Muscle of back (tissue), 13 donors: ENCODE measurements around the gene PGAP3. TPM values are rescaled to one million over a fixed set of nuclear protein-coding genes. Genes with fewer than 3 reads are reported as not detected.
"Not testable (repeated sequence)": the region's sequence is repeated elsewhere in the genome, so short reads cannot be mapped to it uniquely, and the experiment has no call there.

ENCODE experiments used
- DNase-seq, 3 donors: peaks; one replicate each; pipeline versions ENCODE4 v3.0.0 to v3.0.0-alpha.2; 2013
- long read RNA-seq, 9 donors: transcript quantifications; one replicate each; lab custom pipeline, GENCODE V29; 2026
- polyA plus RNA-seq, 10 donors: library from polyadenylated mRNA; unstranded; fragments of 120-200 nt; gene quantifications; one replicate each; pipeline ENCODE4 v1.2.1, GENCODE V29; 2013; ENCODE audit not compliant: insufficient read length in 10 of 10

Gene PGAP3
- 10 to 100 TPM; 15.5 to 19.4 (median 16.4) TPM for polyA plus RNA-seq
- long read RNA-seq, donor 1, partial matches to known transcripts = 0 of 3 reads
- long read RNA-seq, donor 1, other reads (novel, unspliced or antisense) = 0 of 3 reads
- long read RNA-seq, donor 2, partial matches to known transcripts = 0 of 1 reads
- long read RNA-seq, donor 2, other reads (novel, unspliced or antisense) = 0 of 1 reads
- long read RNA-seq, donor 3 = 0 reads
- long read RNA-seq, donor 4, partial matches to known transcripts = 0 of 4 reads
- long read RNA-seq, donor 4, other reads (novel, unspliced or antisense) = 0 of 4 reads
- long read RNA-seq, donor 5, partial matches to known transcripts = 55 of 81 reads
- long read RNA-seq, donor 5, other reads (novel, unspliced or antisense) = 23 of 81 reads
- long read RNA-seq, donor 6, partial matches to known transcripts = 0 of 4 reads
- long read RNA-seq, donor 6, other reads (novel, unspliced or antisense) = 0 of 4 reads
- long read RNA-seq, donor 7, partial matches to known transcripts = 0 of 3 reads
- long read RNA-seq, donor 7, other reads (novel, unspliced or antisense) = 0 of 3 reads
- long read RNA-seq, donor 8, partial matches to known transcripts = 0 of 4 reads
- long read RNA-seq, donor 8, other reads (novel, unspliced or antisense) = 0 of 4 reads
- long read RNA-seq, donor 9 = 0 reads

GRCh38 chr17:39687546-39688474 lies at the start of gene PGAP3:
Gene PGAP3, minus strand, starts transcription at chr17:39688057. Its CDS starts 43 bp downstream, at chr17:39688014.
- peak; percentile 92 to 98 (median 92) for DNase-seq

GRCh38 chr17:39737206-39737759 lies 49.4 kb upstream of the PGAP3 start:
- DNase-seq = no peak

GRCh38 chr17:39736319-39737165 lies 48.7 kb upstream of the PGAP3 start:
- DNase-seq = no peak

- DNase-seq = no peak
Observed at GRCh38 chr17:39735882-39736281, 48.0 kb upstream of the PGAP3 start.

- DNase-seq = no peak
Observed at GRCh38 chr17:39732586-39732985, 44.7 kb upstream of the PGAP3 start.

GRCh38 chr17:39730095-39730921 lies 42.5 kb upstream of the PGAP3 start, which contains the start of gene MIEN1:
Gene MIEN1, minus strand, starts transcription at chr17:39730532. Its CDS starts 37 bp downstream, at chr17:39730495.
- peak; percentile 81 to 94 (median 91) for DNase-seq

GRCh38 chr17:39729280-39729851 lies 41.5 kb upstream of the PGAP3 start:
- DNase-seq = no peak

GRCh38 chr17:39727556-39727955 lies 39.7 kb upstream of the PGAP3 start:
- DNase-seq = no peak

GRCh38 chr17:39726617-39727016 lies 38.8 kb upstream of the PGAP3 start:
- DNase-seq = no peak

- not testable (repeated sequence) for DNase-seq
Observed at GRCh38 chr17:39725923-39726322, 38.1 kb upstream of the PGAP3 start.

- no peak for DNase-seq
Observed at GRCh38 chr17:39724731-39725130, 36.9 kb upstream of the PGAP3 start.

GRCh38 chr17:39722965-39723848 lies 35.4 kb upstream of the PGAP3 start:
- no peak for DNase-seq

GRCh38 chr17:39722104-39722503 lies 34.2 kb upstream of the PGAP3 start:
- no peak for DNase-seq

- no peak for DNase-seq
Observed at GRCh38 chr17:39719563-39720355, 31.9 kb upstream of the PGAP3 start.

GRCh38 chr17:39717660-39718059 lies 29.8 kb upstream of the PGAP3 start:
- DNase-seq = no peak

- DNase-seq = no peak
Observed at GRCh38 chr17:39716879-39717536, 29.2 kb upstream of the PGAP3 start.
